OCI-M2 (cell line): ENCODE results near the gene FAT1.

Experiments used
- DNase-seq: peaks from one replicate; lab custom pipeline; 2025; ENCODE audit not compliant: unreplicated experiment; lab: John Stamatoyannopoulos, UW

Gene FAT1

DNA sequence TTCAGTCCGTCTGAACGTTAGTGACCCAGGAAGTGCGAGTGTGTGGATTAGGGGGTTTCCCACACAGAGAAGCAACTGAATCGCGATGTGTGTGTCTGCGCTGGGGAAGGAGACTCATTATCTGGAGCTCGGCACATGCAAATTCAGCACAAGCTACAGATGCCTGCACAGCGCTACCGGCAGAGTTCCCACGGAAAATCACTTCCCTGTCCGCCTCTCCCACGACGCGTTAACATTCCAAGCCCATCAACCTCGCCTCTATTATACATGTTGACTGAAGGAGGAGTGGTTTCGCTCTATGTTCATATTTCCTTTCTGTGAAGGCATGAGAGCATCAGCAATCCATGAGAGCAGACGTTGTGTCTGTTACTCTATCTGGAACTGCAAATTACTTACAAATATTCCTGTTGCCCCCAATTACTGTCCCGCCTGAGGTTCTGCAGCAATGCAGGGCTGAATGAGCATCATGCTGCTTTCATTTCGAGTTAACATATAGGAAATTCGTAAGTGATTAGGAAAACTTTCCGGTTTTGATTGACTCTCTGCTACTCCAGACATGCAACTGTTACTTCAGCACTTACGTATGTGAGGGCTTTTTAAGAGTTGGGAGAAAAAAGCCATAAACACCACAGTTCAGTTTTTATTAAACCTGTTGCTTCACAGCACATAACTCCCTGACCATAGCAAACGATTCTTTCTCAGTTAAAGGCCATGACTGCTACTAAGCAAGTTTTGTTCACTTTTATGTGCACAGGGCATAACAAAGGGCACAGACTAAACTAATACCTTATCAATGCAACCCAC, 153.3 kb downstream of the FAT1 start:
- DNase-seq: no peak

DNA sequence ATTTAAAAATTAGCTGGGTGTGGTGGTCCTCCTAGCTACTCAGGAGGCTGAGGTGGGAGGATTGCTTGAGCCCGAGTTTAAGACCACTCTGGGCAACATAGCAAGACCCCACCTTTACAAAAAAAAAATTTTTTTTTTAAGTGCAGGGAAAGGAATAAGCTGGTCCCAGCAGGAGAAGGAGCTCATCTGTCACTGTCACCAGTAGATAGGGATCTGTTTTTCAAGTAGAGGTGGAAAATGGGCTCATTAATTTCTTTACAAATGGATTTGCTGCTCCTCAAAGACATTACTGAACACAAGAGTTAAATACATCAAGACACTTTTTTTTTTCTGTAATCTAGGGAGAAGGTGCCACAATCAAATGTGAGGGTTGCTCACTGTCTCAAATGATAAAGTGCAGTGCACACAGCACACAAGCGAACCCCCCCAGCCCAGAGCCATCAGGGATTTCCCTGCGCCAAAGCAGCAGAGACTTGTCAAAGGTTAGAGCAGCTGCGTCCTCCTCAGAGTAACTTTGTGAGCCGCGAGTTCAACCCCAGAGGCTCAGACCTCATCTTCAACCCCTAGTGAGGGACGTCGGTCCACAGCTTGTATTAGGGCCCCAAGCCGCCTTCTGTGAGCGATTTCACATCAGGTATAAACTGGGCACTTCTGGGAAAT, 154.0 kb downstream of the FAT1 start:
- DNase-seq: no peak

DNA sequence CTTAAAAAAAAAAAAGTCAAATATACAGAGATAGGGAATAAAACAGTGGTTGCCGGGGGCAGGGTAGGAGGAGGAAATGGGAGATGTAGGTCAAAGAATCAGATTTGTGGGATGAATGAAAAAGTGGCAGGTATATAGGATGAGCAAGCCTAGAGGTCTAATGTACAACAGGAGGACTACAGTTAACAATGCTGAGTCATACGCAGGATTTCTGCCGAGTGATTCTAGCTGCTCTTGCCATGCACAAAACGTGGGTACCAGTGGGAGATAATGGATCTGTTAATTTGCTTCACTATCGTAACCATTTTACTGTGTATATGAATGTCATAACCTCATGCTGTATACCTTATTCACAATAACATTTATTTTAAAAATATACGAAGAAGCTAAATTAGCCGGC, 157.6 kb downstream of the FAT1 start:
- DNase-seq: no peak

DNA sequence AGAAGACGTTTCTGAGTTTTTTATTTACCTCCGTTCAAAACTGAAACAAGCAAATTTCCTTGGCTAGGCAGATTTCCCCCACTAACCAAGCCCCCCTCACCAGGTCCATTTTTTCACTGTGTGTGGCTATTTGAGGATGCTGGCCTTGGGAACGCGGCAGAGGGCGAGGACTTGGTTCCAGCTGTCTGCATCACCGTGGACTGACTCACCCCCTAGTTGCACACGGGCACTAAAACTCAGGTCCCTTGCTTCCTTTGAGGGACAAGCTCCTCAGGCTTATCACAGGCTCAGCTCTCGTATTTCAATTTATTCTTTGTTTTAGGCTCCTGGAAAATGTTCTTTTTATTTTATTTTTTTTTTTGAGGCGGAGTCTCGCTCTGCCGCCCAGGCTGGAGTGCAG, 159.9 kb downstream of the FAT1 start:
- no peak for DNase-seq

DNA sequence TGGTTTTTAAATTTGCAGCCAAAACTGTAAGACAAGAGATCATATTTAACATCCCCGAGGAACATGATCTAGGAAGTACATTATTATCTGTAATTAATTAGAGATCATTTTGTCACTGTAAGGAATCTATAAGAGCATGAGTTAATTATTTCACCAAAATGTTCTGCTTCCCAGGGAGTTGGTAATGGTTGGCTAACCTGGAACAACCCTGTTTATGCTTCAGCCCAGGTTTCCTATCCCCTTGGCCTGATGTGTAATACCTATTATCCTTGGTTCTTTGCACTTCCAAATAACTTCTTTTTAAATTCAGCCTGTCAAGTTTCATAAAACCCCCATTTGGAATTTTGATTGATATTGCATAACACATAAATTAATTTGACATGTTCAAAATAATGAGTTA, 161.9 kb downstream of the FAT1 start:
- DNase-seq: no peak

DNA sequence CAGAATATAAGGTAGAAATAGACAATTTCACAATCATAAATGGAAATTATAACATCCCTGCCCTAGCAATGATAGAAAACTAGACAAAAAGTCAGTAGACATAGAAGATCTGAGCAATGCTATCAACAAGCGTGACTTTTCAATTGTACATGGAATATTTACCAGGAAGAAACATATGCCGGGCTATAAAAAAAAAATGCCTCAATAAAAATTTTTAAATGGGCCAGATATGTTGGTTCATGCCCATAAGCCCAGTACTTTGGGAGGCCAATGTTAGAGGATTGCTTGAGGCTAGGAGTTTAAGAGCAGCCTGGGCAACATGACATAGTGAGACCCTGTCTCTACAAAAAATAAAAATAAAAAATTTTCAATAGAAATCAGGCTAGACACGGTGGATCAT, 163.0 kb downstream of the FAT1 start:
- no peak for DNase-seq

DNA sequence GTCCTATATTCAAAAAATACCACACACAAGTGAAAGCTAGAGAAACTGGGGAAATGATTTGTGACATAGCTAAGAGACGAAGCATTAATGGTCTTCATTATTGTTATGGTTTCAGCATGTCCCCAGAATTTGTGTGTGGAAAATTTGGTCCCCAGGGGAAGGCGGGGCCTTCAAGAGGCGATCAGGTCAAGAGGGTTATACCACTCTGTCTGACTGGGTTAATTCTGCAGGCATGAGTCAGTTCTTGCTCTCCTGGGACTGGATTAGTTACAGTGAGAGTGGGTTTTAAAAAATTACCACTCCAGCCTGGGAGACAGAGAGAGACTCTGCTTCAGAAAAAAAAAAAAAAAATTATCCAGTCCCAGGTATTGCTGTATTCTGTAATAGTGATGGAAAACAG, 166.2 kb downstream of the FAT1 start:
- DNase-seq: no peak

DNA sequence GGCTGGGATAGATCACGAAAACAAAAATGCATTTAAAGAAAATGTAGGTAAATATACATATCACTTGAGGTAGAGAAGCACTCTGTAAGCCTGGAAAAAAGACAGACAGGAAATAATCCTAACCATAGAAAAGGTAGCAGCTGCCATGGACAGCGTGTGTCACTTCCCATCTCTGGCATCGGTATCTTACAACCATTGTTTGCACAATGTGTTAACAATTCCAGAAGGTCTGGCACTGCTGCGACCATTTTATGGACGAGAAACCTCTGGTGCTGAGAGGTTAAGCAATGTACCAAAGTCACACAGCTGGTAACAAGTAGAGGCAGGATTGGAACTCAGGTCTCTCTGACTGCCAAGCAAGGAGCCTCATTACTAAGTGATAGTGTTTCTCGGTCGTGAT, 166.6 kb downstream of the FAT1 start:
- DNase-seq: no peak

DNA sequence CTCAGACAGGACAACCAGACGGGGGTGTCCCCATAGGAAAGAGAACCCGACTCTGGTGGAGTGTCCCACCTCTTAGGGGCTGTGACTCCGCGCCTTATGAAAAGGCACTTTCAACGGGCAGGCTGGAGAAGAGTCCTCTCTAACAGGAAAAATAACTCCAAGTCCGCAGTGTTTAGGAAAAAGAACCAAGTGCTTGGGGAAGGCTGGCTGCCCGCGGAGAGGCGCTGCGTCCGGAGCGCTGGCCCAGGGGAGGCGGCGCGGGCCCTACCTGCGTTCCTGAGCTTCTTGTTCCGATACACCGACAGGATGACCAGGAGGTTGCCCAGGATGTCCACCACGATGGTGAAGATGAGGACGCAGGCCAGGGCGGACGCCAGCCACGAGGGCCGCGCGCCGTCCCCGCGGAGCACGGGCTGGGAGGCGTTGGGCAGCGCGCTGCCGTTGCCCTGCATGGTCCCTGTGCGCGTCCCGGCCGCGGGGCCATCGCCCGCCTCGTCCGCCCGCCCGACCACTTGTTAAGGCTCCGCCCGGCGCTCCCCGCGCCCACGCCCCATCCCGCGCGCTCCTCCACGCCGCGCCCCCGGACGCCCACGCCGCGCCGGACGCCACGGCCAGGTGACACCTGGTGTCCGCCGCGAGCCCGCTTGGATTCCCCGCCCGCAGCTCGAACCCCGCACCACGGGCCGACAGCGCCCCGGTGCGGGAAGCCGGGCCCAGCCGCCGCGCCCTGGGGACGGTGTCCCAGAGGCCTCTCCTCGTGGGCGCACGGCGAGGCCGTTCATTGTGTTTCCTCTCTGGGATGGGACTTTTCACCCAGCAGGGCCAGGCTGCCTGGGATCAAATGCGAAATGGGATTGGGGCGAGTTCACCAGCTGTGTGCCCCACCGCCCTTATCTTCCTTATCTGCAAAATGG, 168.5 kb downstream of the FAT1 start, which contains the start of gene MTNR1A:
TSS of gene MTNR1A (minus strand) at position 654 of the 914 bp plus-strand sequence. CDS start at position 452, 202 bp downstream.
- no peak for DNase-seq

DNA sequence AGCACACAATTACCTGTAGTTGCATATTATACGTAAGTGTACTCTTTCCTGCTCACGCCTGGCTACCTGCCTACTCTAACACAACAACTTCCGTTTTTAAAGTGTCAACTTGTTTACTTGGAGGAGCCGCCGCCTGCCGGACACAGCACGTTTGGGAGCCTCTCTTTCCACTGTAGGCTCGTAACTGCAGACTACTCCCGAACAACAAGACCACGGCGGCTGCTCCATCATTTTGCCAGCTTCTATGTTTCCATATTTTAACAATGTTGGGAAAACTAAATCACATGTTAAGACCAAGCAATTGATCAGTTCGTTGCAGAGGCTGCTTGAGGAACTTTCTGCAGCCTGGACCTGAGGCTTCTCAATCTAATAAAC, 169.1 kb downstream of the FAT1 start:
- DNase-seq: no peak

DNA sequence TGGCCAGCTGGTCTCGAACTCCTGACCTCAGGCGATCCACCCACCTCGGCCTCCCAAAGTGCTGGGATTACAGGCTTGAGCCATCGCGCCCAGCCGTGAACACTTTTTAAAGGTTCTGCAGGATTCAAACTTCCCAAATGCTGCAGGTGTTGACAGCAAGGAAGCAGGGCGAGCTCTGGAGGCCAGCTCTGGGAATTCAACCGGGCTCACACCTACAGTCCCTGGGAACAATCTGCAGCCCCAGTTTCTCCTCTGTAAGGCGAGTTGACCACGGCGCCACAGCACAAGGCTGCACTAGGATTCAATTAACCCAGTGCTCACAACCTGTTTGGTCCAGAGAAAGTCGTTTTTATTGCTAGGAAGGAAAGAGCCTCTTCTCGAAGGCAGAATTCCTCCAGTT, 169.9 kb downstream of the FAT1 start:
- no peak for DNase-seq

DNA sequence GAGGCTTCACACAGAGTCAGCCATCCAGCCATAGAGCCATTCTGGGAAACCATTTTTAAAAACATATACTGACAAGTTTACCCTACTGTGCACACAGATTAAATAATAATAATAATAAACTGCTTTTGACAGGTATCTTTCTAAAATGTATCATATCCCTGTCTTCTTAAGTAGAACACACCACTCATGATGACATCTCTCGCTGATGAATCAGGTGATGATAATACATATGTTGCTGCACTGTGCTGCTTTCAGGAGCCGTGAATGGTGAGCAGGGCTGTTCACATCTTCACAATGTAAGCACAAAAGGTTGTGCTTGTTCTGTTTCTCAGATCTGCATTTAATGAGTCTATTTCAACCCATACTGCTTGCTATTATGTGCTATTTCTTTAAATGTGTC, 171.8 kb downstream of the FAT1 start:
- DNase-seq: no peak

DNA sequence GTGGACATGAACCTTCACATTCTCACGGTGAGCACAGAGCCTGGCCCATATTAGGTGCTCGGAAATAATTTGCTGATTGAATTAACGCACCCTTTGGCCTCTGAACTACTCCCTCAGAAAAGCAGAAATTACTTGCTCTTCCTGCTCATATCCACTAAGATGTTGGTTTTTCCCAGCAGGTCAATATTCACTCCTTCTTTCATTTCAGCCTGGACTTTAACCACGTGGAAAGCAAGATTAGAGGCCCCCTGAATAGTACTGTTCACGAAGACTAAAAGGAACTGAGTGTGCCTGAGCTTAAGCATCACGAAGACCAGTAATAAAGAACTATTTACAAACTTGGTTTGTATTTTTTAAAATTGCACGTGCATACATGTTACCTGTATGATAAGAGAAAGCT, 178.2 kb downstream of the FAT1 start:
- DNase-seq: no peak

DNA sequence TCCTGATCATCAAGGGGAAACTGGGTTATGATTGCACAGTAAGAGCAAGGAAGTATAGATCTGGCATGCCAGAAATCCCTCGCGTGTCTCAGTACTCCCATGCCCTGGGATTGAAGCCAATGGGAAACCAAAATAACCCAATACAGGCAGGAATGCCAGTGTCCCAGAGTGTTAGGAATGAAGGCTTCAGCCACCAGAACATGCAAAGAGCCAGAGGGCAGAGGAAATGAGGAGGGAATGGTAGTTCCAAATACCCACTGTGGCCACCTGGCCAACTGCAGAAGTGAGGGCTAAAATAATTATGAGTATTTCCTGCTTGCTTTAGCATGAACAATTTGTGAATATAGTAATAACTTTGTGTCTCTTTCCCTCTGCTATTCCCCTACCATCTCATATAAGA, 180.4 kb downstream of the FAT1 start:
- DNase-seq: no peak

DNA sequence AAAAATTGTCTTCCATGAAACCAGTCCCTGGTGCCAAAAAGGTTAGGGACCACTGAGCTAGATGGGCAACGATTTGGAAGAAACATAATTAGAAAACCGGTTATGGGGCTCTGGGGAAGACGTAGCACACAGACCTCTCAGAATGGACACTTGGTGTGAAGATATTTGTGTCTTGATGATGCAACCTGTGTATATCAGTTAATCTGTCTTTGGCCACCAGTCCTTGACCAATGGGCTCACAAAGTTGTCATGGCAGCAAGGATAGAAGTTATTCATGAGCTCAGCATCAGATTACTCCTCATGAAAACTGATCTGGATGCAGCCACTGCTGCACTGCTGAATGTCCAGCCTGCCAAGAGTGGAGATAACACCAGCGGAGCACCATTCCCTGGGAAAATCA, 181.9 kb downstream of the FAT1 start:
- DNase-seq: no peak

DNA sequence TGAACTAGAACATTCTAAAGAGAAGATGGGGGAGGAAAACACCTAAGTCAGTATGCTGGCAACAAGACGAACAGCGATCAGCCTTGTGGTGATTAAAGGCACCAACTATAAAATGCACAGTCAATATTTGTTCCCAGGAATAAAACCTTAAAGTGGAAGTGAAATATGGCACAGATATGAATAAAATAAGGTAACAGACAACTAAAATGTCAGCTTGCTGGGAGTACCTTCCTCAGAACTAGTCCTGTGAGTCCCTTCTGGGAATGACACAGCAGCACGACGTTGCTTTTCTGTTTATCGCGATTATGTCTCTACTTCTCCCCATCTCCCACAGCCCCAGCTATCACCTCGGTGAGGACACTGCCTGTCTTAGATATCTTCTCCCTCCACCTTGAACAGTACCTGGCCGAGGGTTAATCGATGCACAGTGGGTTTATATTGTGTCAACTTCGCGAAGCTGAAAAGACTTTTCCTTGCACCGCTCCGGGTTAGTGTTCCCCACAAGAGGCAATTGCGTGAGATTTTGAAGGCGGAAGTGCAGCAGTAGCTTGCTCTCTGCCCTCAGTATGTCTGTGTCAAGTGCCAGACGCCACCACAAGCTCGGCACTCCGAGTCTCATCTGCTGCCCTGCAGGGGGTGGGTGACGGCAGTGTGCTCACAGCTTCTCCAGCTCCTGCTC, 185.7 kb downstream of the FAT1 start:
- DNase-seq: no peak
